Measurements from ENCODE around the gene TMEM31.

- TF ChIP-seq CTCF (IDR thresholded peaks at IDR 0.05 in 2 of 3, conservative IDR thresholded peaks at IDR 0.05 in 1 of 3; ENCODE audit: borderline replicate concordance in 1 of 3, insufficient read depth in 1 of 3, low read depth in 2 of 3, low read length in 2 of 3) (no peak), POLR2A (IDR thresholded peaks at IDR 0.05; ENCODE audit: borderline replicate concordance, extremely low read depth, insufficient read depth, insufficient read length) (no peak), ZNF274 (IDR thresholded peaks at IDR 0.05; ENCODE audit: low read depth, low read length) (no peak), CEBPB (IDR thresholded peaks at IDR 0.05; ENCODE audit: low read depth) (no peak), EZH2phosphoT487 (IDR thresholded peaks at IDR 0.05; ENCODE audit: borderline replicate concordance) (no peak), SP1 (IDR thresholded peaks at IDR 0.05; ENCODE audit: low read depth) (no peak), POLR2AphosphoS5 (IDR thresholded peaks at IDR 0.05; ENCODE audit: low read depth, low read length) (no peak), SRF (IDR thresholded peaks at IDR 0.05; ENCODE audit: low read depth) (no peak)
Measured at GRCh38 chrX:103674531-103675454, 35.9 kb upstream of the TMEM31 start.

Measured in HCT116 (cell line).